KMS-11 (cell line): ENCODE measurements around the gene SLC35F4.
"Not testable (repeated sequence)": the region's sequence is repeated elsewhere in the genome, so short reads cannot be mapped to it uniquely, and the experiment has no call there.

Source experiments
- H2AFZ ChIP-seq: fragments of 200-600 bp; sonication (generic); 2 replicates; pipeline ENCODE4 v1.6.1; 2016; ENCODE audit warnings: antibody characterized with exemption, mixed run types, low read depth
- H3K27ac ChIP-seq: fragments of 200-600 bp; sonication (generic); 2 replicates; pipeline ENCODE4 v1.6.1; 2016; ENCODE audit warnings: mild to moderate bottlenecking, mixed run types
- H3K27me3 ChIP-seq: fragments of 200-600 bp; sonication (generic); 2 replicates; pipeline ENCODE4 v1.6.1; 2017; ENCODE audit warnings: mild to moderate bottlenecking, low read depth, mixed run types, moderate library complexity; ENCODE audit not compliant: insufficient read depth
- H3K36me3 ChIP-seq: fragments of 200-600 bp; sonication (generic); 2 replicates; pipeline ENCODE4 v1.6.1; 2017; ENCODE audit warnings: mild to moderate bottlenecking, mixed run types; ENCODE audit not compliant: insufficient read depth
- H3K4me1 ChIP-seq: fragments of 200-600 bp; sonication (generic); 2 replicates; pipeline ENCODE4 v1.6.1; 2016; ENCODE audit warnings: mild to moderate bottlenecking, low read depth, mixed run types; ENCODE audit not compliant: poor library complexity, severe bottlenecking
- H3K4me2 ChIP-seq: fragments of 200-600 bp; sonication (generic); 2 replicates; pipeline ENCODE4 v1.7.0; 2016; ENCODE audit warnings: mild to moderate bottlenecking, mixed run types
- H3K4me3 ChIP-seq: fragments of 200-600 bp; sonication (generic); IDR thresholded peaks from 2 replicates; pipeline ENCODE4 v1.6.1; 2017; ENCODE audit warnings: low read depth, low read length, mixed read lengths; ENCODE audit not compliant: insufficient read depth
- H3K79me2 ChIP-seq: fragments of 200-600 bp; sonication (generic); 2 replicates; pipeline ENCODE4 v1.6.1; 2016; ENCODE audit warnings: low read depth, mixed run types; ENCODE audit not compliant: insufficient read depth
- H3K9ac ChIP-seq: fragments of 200-600 bp; sonication (generic); 2 replicates; pipeline ENCODE4 v1.6.1; 2016; ENCODE audit warnings: mild to moderate bottlenecking, mixed run types
- H4K20me1 ChIP-seq: fragments of 200-600 bp; sonication (generic); 2 replicates; pipeline ENCODE4 v1.6.1; 2016; ENCODE audit warnings: mild to moderate bottlenecking, mixed run types; ENCODE audit not compliant: insufficient read depth
- TF ChIP-seq, protein P1 (sequence below): fragments of 200-600 bp; sonication (generic); conservative IDR thresholded peaks from 2 replicates; pipeline ENCODE4 v1.6.1; 2017; ENCODE audit warnings: low read depth, mild to moderate bottlenecking, antibody characterized with exemption, low read length, moderate library complexity, mixed read lengths

The SLC35F4 gene

DNA sequence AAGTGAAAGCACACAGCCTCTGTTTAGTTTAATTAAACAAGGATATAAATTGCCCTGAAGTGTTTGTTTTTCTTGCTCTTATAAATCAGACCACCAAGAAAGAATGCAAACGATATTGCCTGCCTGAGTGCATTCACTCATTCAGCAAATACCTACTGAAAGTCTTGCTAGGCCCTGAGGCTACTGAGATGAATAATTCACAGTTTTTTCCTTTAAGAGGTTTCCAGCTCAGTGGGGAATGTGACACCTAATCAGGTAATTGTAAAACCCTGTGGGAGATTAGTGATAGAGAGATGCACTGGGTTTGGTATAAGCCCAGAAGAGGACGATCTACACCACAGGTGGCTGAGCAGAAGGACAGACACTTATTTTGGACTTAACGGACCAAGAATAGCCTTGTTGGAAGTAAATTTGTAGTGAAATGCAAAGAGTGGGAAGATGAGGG is 151.4 kb downstream of the SLC35F4 start:
- Histone ChIP-seq H3K27ac (no peak overlapping the region), H3K79me2 (no peaks in the 10 kb centered on the region), H3K27me3 (no peaks in the 10 kb centered on the region), H3K36me3 (no peaks in the 10 kb centered on the region), H3K4me1 (no peaks in the 10 kb centered on the region), H3K4me2 (no peak overlapping the region), H2AFZ (no peak overlapping the region), H3K4me3 (no peak overlapping the region), H3K9ac (no peak overlapping the region), H4K20me1 (no peaks in the 10 kb centered on the region)
- TF ChIP-seq, protein P1, sequence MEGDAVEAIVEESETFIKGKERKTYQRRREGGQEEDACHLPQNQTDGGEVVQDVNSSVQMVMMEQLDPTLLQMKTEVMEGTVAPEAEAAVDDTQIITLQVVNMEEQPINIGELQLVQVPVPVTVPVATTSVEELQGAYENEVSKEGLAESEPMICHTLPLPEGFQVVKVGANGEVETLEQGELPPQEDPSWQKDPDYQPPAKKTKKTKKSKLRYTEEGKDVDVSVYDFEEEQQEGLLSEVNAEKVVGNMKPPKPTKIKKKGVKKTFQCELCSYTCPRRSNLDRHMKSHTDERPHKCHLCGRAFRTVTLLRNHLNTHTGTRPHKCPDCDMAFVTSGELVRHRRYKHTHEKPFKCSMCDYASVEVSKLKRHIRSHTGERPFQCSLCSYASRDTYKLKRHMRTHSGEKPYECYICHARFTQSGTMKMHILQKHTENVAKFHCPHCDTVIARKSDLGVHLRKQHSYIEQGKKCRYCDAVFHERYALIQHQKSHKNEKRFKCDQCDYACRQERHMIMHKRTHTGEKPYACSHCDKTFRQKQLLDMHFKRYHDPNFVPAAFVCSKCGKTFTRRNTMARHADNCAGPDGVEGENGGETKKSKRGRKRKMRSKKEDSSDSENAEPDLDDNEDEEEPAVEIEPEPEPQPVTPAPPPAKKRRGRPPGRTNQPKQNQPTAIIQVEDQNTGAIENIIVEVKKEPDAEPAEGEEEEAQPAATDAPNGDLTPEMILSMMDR = no peak

DNA sequence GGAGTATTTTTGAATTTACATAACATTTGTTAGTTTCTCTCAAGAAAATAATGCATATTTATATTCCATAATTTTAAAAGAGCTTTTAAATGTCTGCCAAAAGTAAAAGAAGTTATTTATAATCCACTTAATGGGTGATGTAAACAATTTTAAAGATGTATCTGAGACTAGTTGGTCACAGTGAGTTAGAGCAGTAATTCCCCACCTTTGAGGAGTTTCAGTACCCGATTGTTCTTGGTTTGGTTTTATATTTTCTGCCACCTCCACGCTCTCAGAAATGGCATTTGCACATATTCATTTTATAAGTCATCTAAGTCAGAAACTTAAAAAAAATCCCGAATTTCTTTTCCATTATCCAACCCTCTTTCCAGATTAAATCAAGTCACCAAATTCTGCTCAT is 153.2 kb downstream of the SLC35F4 start:
- H3K4me1 ChIP-seq = no peaks in the 10 kb centered on the region
- no peak overlapping the region for H3K4me2 ChIP-seq
- H2AFZ ChIP-seq = no peak overlapping the region
- H3K4me3 ChIP-seq = no peak overlapping the region
- no peak overlapping the region for H3K9ac ChIP-seq
- no peaks in the 10 kb centered on the region for H3K79me2 ChIP-seq
- no peaks in the 10 kb centered on the region for H3K27me3 ChIP-seq
- TF ChIP-seq, protein P1 = no peak
- H4K20me1 ChIP-seq = no peaks in the 10 kb centered on the region
- no peaks in the 10 kb centered on the region for H3K36me3 ChIP-seq
- H3K27ac ChIP-seq = no peak overlapping the region

DNA sequence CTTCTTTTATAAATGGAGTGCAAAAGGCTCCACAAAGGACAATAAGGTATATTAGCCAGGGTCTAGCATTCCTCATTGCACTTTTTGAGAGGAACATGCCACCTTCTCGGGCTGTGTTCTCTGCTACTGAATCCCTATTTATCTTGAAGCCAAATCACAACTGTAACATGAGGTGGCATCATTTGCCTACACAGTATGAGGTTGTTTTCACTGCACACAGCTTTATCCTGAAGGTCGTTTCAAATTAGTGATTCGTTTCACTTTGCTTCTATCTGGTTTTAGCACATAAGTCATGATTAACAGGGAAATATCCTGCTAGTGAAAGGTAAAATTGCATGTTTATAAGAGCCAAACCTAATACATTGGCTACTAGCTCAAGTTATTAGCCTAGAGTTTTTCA is 153.8 kb downstream of the SLC35F4 start:
- Histone ChIP-seq H2AFZ (no peak overlapping the region), H3K9ac (no peak overlapping the region), H3K36me3 (no peaks in the 10 kb centered on the region), H3K27me3 (no peaks in the 10 kb centered on the region), H3K4me1 (no peaks in the 10 kb centered on the region), H3K4me3 (no peak overlapping the region), H3K79me2 (no peaks in the 10 kb centered on the region), H4K20me1 (no peaks in the 10 kb centered on the region), H3K4me2 (no peak overlapping the region), H3K27ac (no peak overlapping the region)
- TF ChIP-seq, protein P1 = no peak

DNA sequence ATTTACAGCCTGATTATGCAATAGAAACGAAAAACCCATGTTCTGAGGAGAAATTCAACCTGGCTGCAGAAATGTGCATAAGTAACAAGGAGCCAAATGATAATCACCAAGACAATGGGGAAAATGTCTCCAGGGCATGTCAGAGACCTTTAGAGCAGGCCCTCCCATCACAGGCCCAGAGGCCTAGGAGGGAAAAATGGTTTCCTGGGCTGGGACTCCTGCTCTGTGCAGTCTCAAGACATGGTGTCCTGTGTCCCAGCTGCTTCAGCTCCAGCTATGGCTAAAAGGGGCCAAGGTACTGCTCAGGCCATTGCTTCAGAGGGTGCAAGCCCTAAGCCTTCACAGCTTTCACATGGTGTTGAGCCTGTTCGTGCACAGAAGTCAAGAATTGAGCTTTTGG is 156.0 kb downstream of the SLC35F4 start:
- no peaks in the 10 kb centered on the region for H3K79me2 ChIP-seq
- TF ChIP-seq, protein P1 = no peak
- no peak overlapping the region for H3K4me2 ChIP-seq
- no peak overlapping the region for H2AFZ ChIP-seq
- no peaks in the 10 kb centered on the region for H3K27me3 ChIP-seq
- no peaks in the 10 kb centered on the region for H3K36me3 ChIP-seq
- H3K9ac ChIP-seq = no peak overlapping the region
- H3K27ac ChIP-seq = no peak overlapping the region
- no peak overlapping the region for H3K4me3 ChIP-seq
- no peaks in the 10 kb centered on the region for H4K20me1 ChIP-seq
- H3K4me1 ChIP-seq = no peaks in the 10 kb centered on the region

DNA sequence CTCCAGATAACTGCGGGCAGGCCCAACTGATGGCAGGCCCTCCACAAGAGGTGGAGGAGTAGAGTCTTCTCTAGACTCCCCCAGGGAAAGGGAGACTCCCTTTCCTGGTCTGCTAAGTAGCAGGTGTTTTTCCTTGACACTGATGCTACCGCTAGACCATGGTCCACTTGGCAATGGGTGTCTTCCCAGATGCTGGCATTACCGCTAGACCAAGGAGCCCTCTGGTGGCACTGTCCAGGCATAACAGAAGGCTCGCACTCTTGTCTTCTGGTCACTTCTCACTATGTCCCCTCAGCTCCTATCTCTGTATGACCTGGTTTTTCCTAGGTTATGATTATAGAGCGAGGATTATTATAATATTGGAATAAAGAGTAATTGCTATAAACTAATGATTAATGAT is 156.8 kb downstream of the SLC35F4 start:
- H3K36me3 ChIP-seq, H3K4me2 ChIP-seq, H3K4me1 ChIP-seq, H3K4me3 ChIP-seq, H2AFZ ChIP-seq, H3K79me2 ChIP-seq, H3K9ac ChIP-seq, H4K20me1 ChIP-seq, H3K27ac ChIP-seq, H3K27me3 ChIP-seq: not testable (repeated sequence)
